ENCODE measurements around the gene DENND2D. TPM values are rescaled to one million over a fixed set of nuclear protein-coding genes. Genes with fewer than 3 reads are reported as not detected.

The DENND2D gene
- total RNA-seq, 4 donors from 2014 or later = 1.4 to 16.6 (median 6.4) TPM

DNA sequence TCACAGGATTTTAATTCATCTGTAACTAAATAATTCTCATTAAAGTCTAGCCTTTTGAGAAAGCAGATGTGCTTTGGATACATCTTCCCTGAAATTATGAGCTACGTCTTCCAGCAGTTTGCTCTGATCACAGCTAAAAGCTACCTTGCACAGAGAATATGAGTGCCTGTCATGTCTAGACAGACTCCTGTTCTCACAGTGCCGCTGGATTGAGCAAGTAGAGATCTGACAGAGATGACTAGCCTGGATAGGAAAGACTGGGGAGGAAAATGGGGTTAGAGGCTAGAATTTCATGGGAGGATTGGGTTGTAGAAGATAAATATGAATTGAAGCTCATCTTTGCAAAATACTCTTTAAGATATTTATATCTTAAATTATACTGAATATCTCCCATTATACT is 36.3 kb downstream of the DENND2D start:
- H3K36me3 ChIP-seq = peaks cover 0 to 63% of the 10 kb centered on the region in 2 donors
- H3K4me3 ChIP-seq = no peak overlapping the region
- no peaks in the 10 kb centered on the region for H3K4me1 ChIP-seq
- no peak overlapping the region for H3K27ac ChIP-seq
- 84 to 88% methylated on average over 1 to 2 of the region's 2 CpGs for WGBS, 2 donors (ENCODE audit: low coverage in 1 of 2)
- no peaks in the 10 kb centered on the region for H3K27me3 ChIP-seq
- no peaks in the 10 kb centered on the region for H3K9me3 ChIP-seq
- ATAC-seq = no peak
- TF ChIP-seq POLR2A (IDR thresholded peaks at IDR 0.05) (no peak), POLR2AphosphoS5 (IDR thresholded peaks at IDR 0.05) (no peak), EP300 (IDR thresholded peaks at IDR 0.05) (no peak)
- TF ChIP-seq, protein P1, sequence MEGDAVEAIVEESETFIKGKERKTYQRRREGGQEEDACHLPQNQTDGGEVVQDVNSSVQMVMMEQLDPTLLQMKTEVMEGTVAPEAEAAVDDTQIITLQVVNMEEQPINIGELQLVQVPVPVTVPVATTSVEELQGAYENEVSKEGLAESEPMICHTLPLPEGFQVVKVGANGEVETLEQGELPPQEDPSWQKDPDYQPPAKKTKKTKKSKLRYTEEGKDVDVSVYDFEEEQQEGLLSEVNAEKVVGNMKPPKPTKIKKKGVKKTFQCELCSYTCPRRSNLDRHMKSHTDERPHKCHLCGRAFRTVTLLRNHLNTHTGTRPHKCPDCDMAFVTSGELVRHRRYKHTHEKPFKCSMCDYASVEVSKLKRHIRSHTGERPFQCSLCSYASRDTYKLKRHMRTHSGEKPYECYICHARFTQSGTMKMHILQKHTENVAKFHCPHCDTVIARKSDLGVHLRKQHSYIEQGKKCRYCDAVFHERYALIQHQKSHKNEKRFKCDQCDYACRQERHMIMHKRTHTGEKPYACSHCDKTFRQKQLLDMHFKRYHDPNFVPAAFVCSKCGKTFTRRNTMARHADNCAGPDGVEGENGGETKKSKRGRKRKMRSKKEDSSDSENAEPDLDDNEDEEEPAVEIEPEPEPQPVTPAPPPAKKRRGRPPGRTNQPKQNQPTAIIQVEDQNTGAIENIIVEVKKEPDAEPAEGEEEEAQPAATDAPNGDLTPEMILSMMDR (IDR thresholded peaks at IDR 0.05) = no peak

DNA sequence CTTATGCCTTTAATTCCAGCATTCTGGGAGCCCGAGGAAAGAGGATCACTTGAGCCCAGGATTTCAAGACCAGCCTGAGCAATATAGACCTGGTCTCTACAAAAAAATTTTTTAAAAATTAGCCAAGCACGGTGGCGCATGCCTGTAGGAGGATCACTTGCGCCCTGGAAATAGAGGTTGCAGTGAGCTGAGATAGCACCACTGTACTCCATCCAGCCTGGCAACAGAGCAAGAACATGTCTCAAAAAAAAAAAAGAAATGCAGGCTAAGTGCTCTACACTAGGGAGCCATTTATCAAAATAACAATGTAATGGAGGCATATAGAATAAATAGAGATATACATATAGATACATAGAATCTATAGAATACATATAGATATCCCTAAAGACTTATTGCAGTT is 37.1 kb downstream of the DENND2D start:
- Histone ChIP-seq H3K27ac (no peak overlapping the region), H3K9me3 (no peaks in the 10 kb centered on the region), H3K27me3 (no peaks in the 10 kb centered on the region), H3K4me3 (no peak overlapping the region), H3K36me3 (peaks cover 0 to 57% of the 10 kb centered on the region in 2 donors), H3K4me1 (no peaks in the 10 kb centered on the region)
- 85 to 94% methylated on average over 4 of the region's 4 CpGs for WGBS, 2 donors (ENCODE audit: low coverage in 1 of 2)
- TF ChIP-seq, protein P1 (IDR thresholded peaks at IDR 0.05) = no peak
- TF ChIP-seq POLR2AphosphoS5 (IDR thresholded peaks at IDR 0.05) (no peak), POLR2A (IDR thresholded peaks at IDR 0.05) (no peak), EP300 (IDR thresholded peaks at IDR 0.05) (no peak)
- ATAC-seq = no peak

DNA sequence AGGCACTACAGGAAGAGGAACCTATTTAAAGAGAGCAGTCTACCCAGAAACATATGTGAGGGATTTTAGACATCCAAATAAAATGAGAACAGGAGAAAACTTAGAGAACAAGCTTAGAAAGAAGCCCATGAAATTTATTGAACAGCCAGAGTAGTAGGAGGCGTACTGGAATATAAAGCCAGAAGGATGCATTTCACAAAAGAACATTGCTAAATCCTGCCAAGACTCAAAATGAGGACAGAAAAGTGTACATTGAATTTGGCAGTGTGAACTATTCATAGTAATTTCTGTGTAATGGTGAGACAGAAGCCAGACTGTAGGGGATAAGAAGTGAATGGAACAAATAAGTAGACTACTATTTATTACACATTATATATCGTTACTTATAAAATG is 38.0 kb downstream of the DENND2D start:
- Histone ChIP-seq H3K27ac (no peak overlapping the region), H3K36me3 (peaks cover 0 to 49% of the 10 kb centered on the region in 2 donors), H3K9me3 (no peaks in the 10 kb centered on the region), H3K4me3 (no peak overlapping the region), H3K4me1 (no peaks in the 10 kb centered on the region), H3K27me3 (no peaks in the 10 kb centered on the region)
- ATAC-seq = no peak
- WGBS, 2 donors (ENCODE audit: low coverage in 1 of 2) = 81 to 84% methylated on average over 2 of the region's 2 CpGs
- TF ChIP-seq POLR2AphosphoS5 (IDR thresholded peaks at IDR 0.05) (no peak), EP300 (IDR thresholded peaks at IDR 0.05) (no peak), POLR2A (IDR thresholded peaks at IDR 0.05) (no peak)
- TF ChIP-seq, protein P1 (IDR thresholded peaks at IDR 0.05) = no peak

DNA sequence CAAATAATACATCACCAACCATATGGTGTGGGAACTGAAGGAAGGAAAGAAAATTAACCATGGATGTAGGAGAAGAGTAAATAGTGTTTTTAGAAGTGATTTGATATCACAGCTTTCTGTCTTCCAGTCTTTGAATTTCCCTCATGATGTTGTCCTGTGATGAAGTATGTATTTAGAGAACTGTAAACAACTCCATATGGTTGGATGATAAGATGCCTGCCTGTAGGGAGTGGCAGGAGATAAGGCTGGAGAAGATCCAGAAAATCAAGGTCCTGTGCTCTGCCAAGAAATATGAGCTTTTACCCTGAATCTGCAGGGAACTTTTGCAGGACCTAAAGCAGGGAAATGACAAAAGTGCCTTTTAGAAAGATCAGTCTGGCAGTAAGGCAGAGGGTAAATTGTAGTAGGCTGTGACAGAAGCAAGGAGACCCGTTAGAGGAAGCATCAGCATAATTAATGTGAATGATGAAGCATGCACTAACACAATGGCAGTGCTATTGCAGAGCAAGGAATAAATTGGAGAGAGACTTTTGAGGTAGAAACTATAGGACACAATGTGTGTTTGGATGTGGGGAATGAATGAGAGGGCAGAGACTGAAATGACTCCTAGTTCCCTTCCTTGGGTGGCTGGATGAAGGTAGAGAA is 38.5 kb downstream of the DENND2D start:
- Histone ChIP-seq H3K27me3 (no peaks in the 10 kb centered on the region), H3K27ac (no peak overlapping the region), H3K4me1 (no peaks in the 10 kb centered on the region), H3K36me3 (peaks cover 0 to 49% of the 10 kb centered on the region in 2 donors), H3K4me3 (no peak overlapping the region), H3K9me3 (no peaks in the 10 kb centered on the region)
- no peak for TF ChIP-seq EP300 (IDR thresholded peaks at IDR 0.05)
- TF ChIP-seq, protein P1 (IDR thresholded peaks at IDR 0.05) = no peak
- TF ChIP-seq POLR2AphosphoS5 (IDR thresholded peaks at IDR 0.05) = no peak
- TF ChIP-seq POLR2A (IDR thresholded peaks at IDR 0.05) = no peak
- WGBS, 2 donors (ENCODE audit: low coverage in 1 of 2) = 31 to 67% methylated on average over 1 of the region's 1 CpG
- ATAC-seq = no peak

DNA sequence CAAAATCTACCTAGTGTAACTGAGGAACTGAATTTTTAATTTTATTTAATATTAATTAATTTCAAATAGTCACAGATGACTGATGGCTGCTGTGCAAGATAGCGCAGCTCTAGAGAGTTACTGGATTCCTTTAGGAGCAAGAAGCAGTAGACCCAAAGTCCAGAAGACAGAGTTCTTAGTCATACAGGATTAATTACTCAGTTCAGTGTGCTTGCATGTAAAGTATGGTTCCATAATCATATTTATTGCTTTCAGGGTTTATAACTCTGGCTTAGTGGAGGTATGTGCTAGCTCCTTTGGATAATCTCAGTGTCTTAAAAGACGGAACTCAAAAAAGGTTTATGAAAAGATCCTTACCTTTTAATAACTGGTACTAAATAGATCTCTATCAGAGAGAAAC is 43.0 kb downstream of the DENND2D start:
- 86 to 98% methylated on average over 2 of the region's 2 CpGs for WGBS, 2 donors (ENCODE audit: low coverage in 1 of 2)
- Histone ChIP-seq H3K4me1 (no peaks in the 10 kb centered on the region), H3K27ac (no peak overlapping the region), H3K27me3 (no peaks in the 10 kb centered on the region), H3K36me3 (peaks cover 0 to 61% of the 10 kb centered on the region in 2 donors), H3K9me3 (no peaks in the 10 kb centered on the region), H3K4me3 (no peak overlapping the region)
- no peak for ATAC-seq
- no peak for TF ChIP-seq POLR2A (IDR thresholded peaks at IDR 0.05)
- TF ChIP-seq EP300 (IDR thresholded peaks at IDR 0.05) = no peak
- no peak for TF ChIP-seq POLR2AphosphoS5 (IDR thresholded peaks at IDR 0.05)
- TF ChIP-seq, protein P1 (IDR thresholded peaks at IDR 0.05) = no peak

All from gastroesophageal sphincter (tissue), 4 donors.